ENCODE data around the gene SLX9. TPM values are rescaled to one million over a fixed set of nuclear protein-coding genes. Genes with fewer than 3 reads are reported as not detected.

SLX9 gene
- total RNA-seq, 1 experiment from 2014 or later, result 74.3 TPM

DNA sequence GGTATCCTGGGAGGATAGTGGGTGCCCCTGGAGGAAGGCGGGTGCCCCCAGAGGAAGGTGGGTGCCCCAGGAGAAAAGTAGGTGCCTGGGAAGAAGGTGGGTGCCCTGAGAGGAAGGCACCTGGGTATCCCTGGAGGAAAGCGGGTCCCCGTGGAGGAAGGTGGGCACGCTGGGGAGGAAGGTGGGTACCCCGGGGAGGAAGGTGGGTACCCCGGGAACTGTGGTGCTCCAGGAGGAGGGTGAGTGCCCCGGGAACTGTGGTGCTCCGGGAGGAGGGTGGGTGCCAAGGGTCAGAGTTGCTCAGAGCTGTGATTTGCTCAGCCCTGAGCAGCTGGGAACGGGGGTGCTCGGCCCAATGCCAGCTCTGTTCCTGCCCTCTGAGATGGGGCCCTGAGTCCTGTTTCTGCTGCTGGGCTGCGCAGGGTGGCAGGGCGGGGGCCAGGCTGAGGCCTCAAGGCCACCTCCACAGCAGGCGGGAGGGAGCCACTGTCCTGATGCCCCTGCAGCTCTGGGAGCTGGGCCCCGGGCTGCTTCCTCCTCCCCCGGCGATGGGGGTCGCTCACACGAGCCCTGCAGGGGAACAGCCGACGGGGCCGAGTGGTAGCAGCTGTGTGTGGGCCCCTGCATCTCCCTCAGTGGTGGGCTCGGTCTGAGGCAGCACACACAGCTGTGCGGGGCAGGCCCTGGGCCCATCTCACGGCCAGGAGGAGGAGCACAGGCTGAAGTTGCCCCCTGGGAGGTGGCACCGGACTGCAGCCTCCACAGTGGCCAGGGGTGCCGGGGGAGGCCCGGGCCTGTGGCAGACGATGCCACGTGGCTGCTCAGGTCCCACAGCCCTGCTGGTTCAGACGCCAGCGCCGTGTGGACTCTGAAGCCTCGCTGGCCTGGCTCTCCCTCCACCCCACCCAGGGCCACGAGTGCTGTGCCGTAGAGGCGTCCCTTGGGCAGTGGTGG lies 57.4 kb downstream of the SLX9 start:
- no peak overlapping the region for H2BK15ac ChIP-seq (ENCODE audit: low read depth, low read length)
- no peak overlapping the region for H2BK20ac ChIP-seq (ENCODE audit: low read depth, low read length, poor library complexity, severe bottlenecking)
- H2AK5ac ChIP-seq (ENCODE audit: insufficient read length, low read length), result no peak overlapping the region
- no peak overlapping the region for H3K23ac ChIP-seq (ENCODE audit: insufficient read length, low read depth, low read length)
- no peak overlapping the region for H3K4me2 ChIP-seq (ENCODE audit: insufficient read depth, insufficient read length, low read length)
- DNase-seq, result no peak
- H3K56ac ChIP-seq (ENCODE audit: insufficient read length, low read depth, low read length), result no peak overlapping the region
- no peaks in the 10 kb centered on the region for H3K79me1 ChIP-seq (ENCODE audit: insufficient read depth, low read depth, low read length, poor library complexity, severe bottlenecking)
- Mint-ChIP-seq H3K36me3 (ENCODE audit: insufficient read depth in 1 of 3, low read depth in 3 of 3) (no peaks in the 10 kb centered on the region), H3K4me1 (no peaks in the 10 kb centered on the region; a peak in 1 of 4 replicates), H3K27me3 (ENCODE audit: low read depth) (peaks cover 6% of the 10 kb centered on the region), H3K9me3 (no peaks in the 10 kb centered on the region), H3K4me3 (no peak overlapping the region), H3K27ac (no peak overlapping the region)
- H3K9me3 ChIP-seq (ENCODE audit: control insufficient read depth, low read depth, low read length), result no peaks in the 10 kb centered on the region
- H3K27me3 ChIP-seq (ENCODE audit: insufficient read depth, low read length), result no peaks in the 10 kb centered on the region; the same call in 1 of the 2 replicates
- no CpG with 5 or more reads among the region's 36 CpGs for WGBS (ENCODE audit: extremely low coverage, insufficient read length, low lambda C conversion rate)
- H4K20me1 ChIP-seq (ENCODE audit: control insufficient read depth, insufficient read depth, insufficient read length), result no peaks in the 10 kb centered on the region
- no peak overlapping the region for H3K4ac ChIP-seq (ENCODE audit: low read depth, low read length)
- TF ChIP-seq, protein P1, sequence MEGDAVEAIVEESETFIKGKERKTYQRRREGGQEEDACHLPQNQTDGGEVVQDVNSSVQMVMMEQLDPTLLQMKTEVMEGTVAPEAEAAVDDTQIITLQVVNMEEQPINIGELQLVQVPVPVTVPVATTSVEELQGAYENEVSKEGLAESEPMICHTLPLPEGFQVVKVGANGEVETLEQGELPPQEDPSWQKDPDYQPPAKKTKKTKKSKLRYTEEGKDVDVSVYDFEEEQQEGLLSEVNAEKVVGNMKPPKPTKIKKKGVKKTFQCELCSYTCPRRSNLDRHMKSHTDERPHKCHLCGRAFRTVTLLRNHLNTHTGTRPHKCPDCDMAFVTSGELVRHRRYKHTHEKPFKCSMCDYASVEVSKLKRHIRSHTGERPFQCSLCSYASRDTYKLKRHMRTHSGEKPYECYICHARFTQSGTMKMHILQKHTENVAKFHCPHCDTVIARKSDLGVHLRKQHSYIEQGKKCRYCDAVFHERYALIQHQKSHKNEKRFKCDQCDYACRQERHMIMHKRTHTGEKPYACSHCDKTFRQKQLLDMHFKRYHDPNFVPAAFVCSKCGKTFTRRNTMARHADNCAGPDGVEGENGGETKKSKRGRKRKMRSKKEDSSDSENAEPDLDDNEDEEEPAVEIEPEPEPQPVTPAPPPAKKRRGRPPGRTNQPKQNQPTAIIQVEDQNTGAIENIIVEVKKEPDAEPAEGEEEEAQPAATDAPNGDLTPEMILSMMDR (conservative IDR thresholded peaks at IDR 0.05), result no peak
- H3K4me1 ChIP-seq (ENCODE audit: insufficient read depth, low read length), result no peaks in the 10 kb centered on the region
- no peak overlapping the region for H3T11ph ChIP-seq (ENCODE audit: low read length)
- H3K9ac ChIP-seq (ENCODE audit: extremely low read depth, insufficient read length, low read length), result no peak overlapping the region
- peaks cover 3% of the 10 kb centered on the region for H3K23me2 ChIP-seq (ENCODE audit: insufficient read length, low read depth, low read length, poor library complexity, severe bottlenecking)
- no peak overlapping the region; the same call in 1 of the 2 replicates for H3K14ac ChIP-seq (ENCODE audit: insufficient read depth, low read length)
- no peak overlapping the region for H3K27ac ChIP-seq (ENCODE audit: insufficient read length, low read depth, low read length)
- no peaks in the 10 kb centered on the region for H3K79me2 ChIP-seq (ENCODE audit: insufficient read depth, low read length)
- H2BK5ac ChIP-seq (ENCODE audit: insufficient read length, low read length), result no peak overlapping the region
- H3K18ac ChIP-seq (ENCODE audit: insufficient read length, low read depth, low read length), result no peak overlapping the region
- no peak overlapping the region for H2BK12ac ChIP-seq (ENCODE audit: insufficient read length, low read depth, low read length)
- no peak overlapping the region for H2BK120ac ChIP-seq (ENCODE audit: low read depth, low read length, poor library complexity, severe bottlenecking)
- no peak overlapping the region for H2AFZ ChIP-seq (ENCODE audit: low read length)
- no peak overlapping the region for H4K8ac ChIP-seq (replicated peaks; ENCODE audit: insufficient read length, low read depth, low read length)
- no peak overlapping the region for H4K5ac ChIP-seq (ENCODE audit: insufficient read length, low read depth, low read length)
- H4K91ac ChIP-seq (ENCODE audit: insufficient read length, low read depth, low read length), result no peak overlapping the region
